Keratinocyte (primary cell): ENCODE measurements around the gene PNMA1. TPM values are rescaled to one million over a fixed set of nuclear protein-coding genes. Genes with fewer than 3 reads are reported as not detected.
A peak's percentile ranks its signal among the peaks of the same experiment; 100 is the strongest.

Experiments
- DNase-seq: peaks from one replicate; pipeline ENCODE4 v3.0.0-alpha.2; 2011; ENCODE audit warnings: low read depth, missing footprints, low spot score
- FAIRE-seq: peaks from 2 replicates; lab custom pipeline; 2011; peaks lifted over from hg19 to GRCh38; lab: Jason Lieb, UNC
- H2AFZ ChIP-seq: 2 replicates; pipeline ENCODE4 v1.6.0; 2012; ENCODE audit warnings: low read length, control low read depth, inconsistent platforms; ENCODE audit not compliant: control insufficient read depth
- H3K27ac ChIP-seq: 2 replicates; pipeline ENCODE4 v1.5.1; 2011; ENCODE audit warnings: low read length; ENCODE audit not compliant: control insufficient read depth, insufficient read depth
- H3K27me3 ChIP-seq: 3 replicates; pipeline ENCODE4 v1.6.0; 2011; ENCODE audit warnings: low read length; ENCODE audit not compliant: control insufficient read depth, insufficient read depth; ENCODE audit errors: extremely low read depth
- H3K36me3 ChIP-seq, 2 experiments: 2 replicates in 1 of 2; 3 replicates in 1 of 2; pipeline ENCODE4 v1.5.1; 2011; ENCODE audit warnings: low read length in 2 of 2, mild to moderate bottlenecking in 1 of 2; ENCODE audit not compliant: control insufficient read depth in 2 of 2, insufficient read depth in 2 of 2; ENCODE audit errors: extremely low read depth in 1 of 2
- H3K4me1 ChIP-seq: 3 replicates; pipeline ENCODE4 v1.5.1; 2011; ENCODE audit warnings: low read length; ENCODE audit not compliant: control insufficient read depth, insufficient read depth; ENCODE audit errors: extremely low read depth
- H3K4me2 ChIP-seq: 3 replicates; pipeline ENCODE4 v1.6.0; 2011; ENCODE audit warnings: low read depth, low read length; ENCODE audit not compliant: control insufficient read depth, insufficient read depth; ENCODE audit errors: extremely low read depth
- H3K4me3 ChIP-seq, 3 experiments: fragments of 200-600 bp in 1 of 3; sonication (generic) in 1 of 3; 2 replicates in 2 of 3; 3 replicates in 1 of 3; pipeline ENCODE4 v1.5.1; 2011 to 2016; ENCODE audit warnings: low read length in 3 of 3, mild to moderate bottlenecking in 3 of 3, control low read depth in 2 of 3, inconsistent platforms in 1 of 3, low read depth in 1 of 3, mixed read lengths in 1 of 3, mixed run types in 1 of 3, moderate library complexity in 1 of 3; ENCODE audit not compliant: control insufficient read depth in 2 of 3, insufficient read depth in 2 of 3; ENCODE audit errors: extremely low read depth in 1 of 3
- H3K79me2 ChIP-seq: 2 replicates; pipeline ENCODE4 v1.6.0; 2012; ENCODE audit warnings: low read length; ENCODE audit not compliant: control insufficient read depth, insufficient read depth
- H3K9ac ChIP-seq: 3 replicates; pipeline ENCODE4 v1.6.0; 2011; ENCODE audit warnings: low read length; ENCODE audit not compliant: control insufficient read depth, insufficient read depth; ENCODE audit errors: extremely low read depth
- H3K9me1 ChIP-seq: 3 replicates; pipeline ENCODE4 v1.6.0; 2011; ENCODE audit warnings: low read length; ENCODE audit not compliant: control insufficient read depth, insufficient read depth; ENCODE audit errors: extremely low read depth
- H3K9me3 ChIP-seq: 2 replicates; pipeline ENCODE4 v1.5.1; 2012; ENCODE audit warnings: low read depth, low read length; ENCODE audit not compliant: control insufficient read depth
- H4K20me1 ChIP-seq: 3 replicates; pipeline ENCODE4 v1.6.0; 2011; ENCODE audit warnings: low read length; ENCODE audit not compliant: control insufficient read depth, insufficient read depth; ENCODE audit errors: extremely low read depth
- CTCF ChIP-seq, 3 experiments: IDR thresholded peaks in 1 of 3; conservative IDR thresholded peaks in 1 of 3; optimal IDR thresholded peaks in 1 of 3; 2 replicates in 2 of 3; 3 replicates in 1 of 3; pipeline versions ENCODE3 to v1.5.1; 2011; ENCODE audit warnings: low read length in 3 of 3, mild to moderate bottlenecking in 3 of 3, moderate library complexity in 2 of 3, control low read depth in 1 of 3, inconsistent platforms in 1 of 3; ENCODE audit not compliant: insufficient read depth in 2 of 3; ENCODE audit errors: extremely low read depth in 1 of 3
- EZH2 ChIP-seq: IDR thresholded peaks from one replicate; pipeline ENCODE4 v1.6.1; 2012; ENCODE audit warnings: inconsistent platforms, mild to moderate bottlenecking, low read length, moderate library complexity
- dilution Hi-C: fragments of 300-500 bp; cut with MboI; formaldehyde crosslinking; loops from one replicate; pipeline ENCODE4 v1.7.0; 2020; ENCODE audit warnings: low sequenced_read_pairs; ENCODE audit not compliant: extremely low pct_ligation_motif_present
- polyA plus RNA-seq, 5 experiments: library from polyadenylated mRNA; depleted of rRNA in 3 of 5; stranded (reverse) in 3 of 5; stranded (forward) in 1 of 5; unstranded in 1 of 5; fragments of >200 nt; gene quantifications; 1 replicate in 1 of 5; 2 replicates in 3 of 5; 3 replicates in 1 of 5; pipeline versions ENCODE4 v1.2.1 to v1.2.3, GENCODE V29; 2011 to 2012; ENCODE audit warnings: missing spikeins in 2 of 5, low read depth in 1 of 5, low replicate concordance in 1 of 5

Gene PNMA1
- polyA plus RNA-seq, 1 donor (not counting 4 experiments of a cell fraction or from before 2014, with no cell fraction given) = 8.2 TPM

GRCh38 chr14:73724696-73725095 is 10.5 kb upstream of the PNMA1 start:
- H4K20me1 ChIP-seq = no peaks in the 10 kb centered on the region
- no peaks in the 10 kb centered on the region for H3K27me3 ChIP-seq
- dilution Hi-C loops = no loop called here
- no peaks in the 10 kb centered on the region for H3K9me1 ChIP-seq
- peaks cover 16% of the 10 kb centered on the region for H3K79me2 ChIP-seq
- no peak overlapping the region for H3K4me3 ChIP-seq
- H3K36me3 ChIP-seq = peaks cover 45 to 78% of the 10 kb centered on the region in 2 experiments
- no peak overlapping the region for H3K9ac ChIP-seq
- H3K4me2 ChIP-seq = no peak overlapping the region
- H3K27ac ChIP-seq = peak overlapping the region; percentile 33
- H3K4me1 ChIP-seq = peaks cover 22% of the 10 kb centered on the region
- H3K9me3 ChIP-seq = no peaks in the 10 kb centered on the region
- DNase-seq (no peak), FAIRE-seq (no peak)
- no peak for TF ChIP-seq CTCF (optimal IDR thresholded peaks at IDR 0.05 in 1 of 3, IDR thresholded peaks at IDR 0.05 in 1 of 3, conservative IDR thresholded peaks at IDR 0.05 in 1 of 3; ENCODE audit: extremely low read depth in 1 of 3, insufficient read depth in 2 of 3, low read length in 3 of 3)
- no peak for TF ChIP-seq EZH2
- H2AFZ ChIP-seq = no peak overlapping the region

- Histone ChIP-seq H3K4me1 (peaks cover 21% of the 10 kb centered on the region), H3K27ac (peak overlapping the region; percentile 33), H3K27me3 (no peaks in the 10 kb centered on the region), H3K36me3 (peaks cover 44 to 79% of the 10 kb centered on the region in 2 experiments), H3K9me3 (no peaks in the 10 kb centered on the region), H3K79me2 (peaks cover 16% of the 10 kb centered on the region), H3K4me2 (peak overlapping the region; percentile 40), H4K20me1 (no peaks in the 10 kb centered on the region), H3K9me1 (no peaks in the 10 kb centered on the region), H3K9ac (peak overlapping the region; percentile 19), H3K4me3 (no peak overlapping the region), H2AFZ (no peak overlapping the region)
- dilution Hi-C loops = no loop called here
- FAIRE-seq = peak; percentile 53
- no peak for DNase-seq
- TF ChIP-seq EZH2 (no peak), CTCF (optimal IDR thresholded peaks at IDR 0.05 in 1 of 3, IDR thresholded peaks at IDR 0.05 in 1 of 3, conservative IDR thresholded peaks at IDR 0.05 in 1 of 3; ENCODE audit: extremely low read depth in 1 of 3, insufficient read depth in 2 of 3, low read length in 3 of 3) (no peak)
Measured at GRCh38 chr14:73723797-73724661, 9.8 kb upstream of the PNMA1 start.
